Gastrocnemius medialis (tissue), 4 donors: ENCODE measurements around the gene USP32.

Experiments used
- POLR2A ChIP-seq, 2 donors: fragments of 450-650 bp; IDR thresholded peaks; one replicate each; pipeline ENCODE4 v1.6.1; 2017; ENCODE audit warnings: antibody characterized with exemption in 2 of 2, mild to moderate bottlenecking in 2 of 2, moderate library complexity in 2 of 2
- TF ChIP-seq, protein P1 (sequence below), 5 experiments: fragments of 450-650 bp in 3 of 5; fragments of 200-600 bp in 2 of 5; sonication (generic) in 2 of 5; IDR thresholded peaks in 4 of 5; conservative IDR thresholded peaks in 1 of 5; 1 replicate in 4 of 5; 2 replicates in 1 of 5; pipeline ENCODE4 v1.5.1; 2016 to 2019; ENCODE audit warnings: antibody characterized with exemption in 5 of 5, mild to moderate bottlenecking in 3 of 5, moderate library complexity in 3 of 5

- no peak for TF ChIP-seq POLR2A (IDR thresholded peaks at IDR 0.05)
- TF ChIP-seq, protein P1, sequence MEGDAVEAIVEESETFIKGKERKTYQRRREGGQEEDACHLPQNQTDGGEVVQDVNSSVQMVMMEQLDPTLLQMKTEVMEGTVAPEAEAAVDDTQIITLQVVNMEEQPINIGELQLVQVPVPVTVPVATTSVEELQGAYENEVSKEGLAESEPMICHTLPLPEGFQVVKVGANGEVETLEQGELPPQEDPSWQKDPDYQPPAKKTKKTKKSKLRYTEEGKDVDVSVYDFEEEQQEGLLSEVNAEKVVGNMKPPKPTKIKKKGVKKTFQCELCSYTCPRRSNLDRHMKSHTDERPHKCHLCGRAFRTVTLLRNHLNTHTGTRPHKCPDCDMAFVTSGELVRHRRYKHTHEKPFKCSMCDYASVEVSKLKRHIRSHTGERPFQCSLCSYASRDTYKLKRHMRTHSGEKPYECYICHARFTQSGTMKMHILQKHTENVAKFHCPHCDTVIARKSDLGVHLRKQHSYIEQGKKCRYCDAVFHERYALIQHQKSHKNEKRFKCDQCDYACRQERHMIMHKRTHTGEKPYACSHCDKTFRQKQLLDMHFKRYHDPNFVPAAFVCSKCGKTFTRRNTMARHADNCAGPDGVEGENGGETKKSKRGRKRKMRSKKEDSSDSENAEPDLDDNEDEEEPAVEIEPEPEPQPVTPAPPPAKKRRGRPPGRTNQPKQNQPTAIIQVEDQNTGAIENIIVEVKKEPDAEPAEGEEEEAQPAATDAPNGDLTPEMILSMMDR (IDR thresholded peaks at IDR 0.05 in 4 of 5, conservative IDR thresholded peaks at IDR 0.05 in 1 of 5) = no peak
Observed at GRCh38 chr17:60406887-60407286, 15.0 kb upstream of the USP32 start.
